ENCODE measurements around the gene OMP. TPM values are rescaled to one million over a fixed set of nuclear protein-coding genes. Genes with fewer than 3 reads are reported as not detected.

The OMP gene
- total RNA-seq, 1 experiment from 2014 or later: not detected

DNA sequence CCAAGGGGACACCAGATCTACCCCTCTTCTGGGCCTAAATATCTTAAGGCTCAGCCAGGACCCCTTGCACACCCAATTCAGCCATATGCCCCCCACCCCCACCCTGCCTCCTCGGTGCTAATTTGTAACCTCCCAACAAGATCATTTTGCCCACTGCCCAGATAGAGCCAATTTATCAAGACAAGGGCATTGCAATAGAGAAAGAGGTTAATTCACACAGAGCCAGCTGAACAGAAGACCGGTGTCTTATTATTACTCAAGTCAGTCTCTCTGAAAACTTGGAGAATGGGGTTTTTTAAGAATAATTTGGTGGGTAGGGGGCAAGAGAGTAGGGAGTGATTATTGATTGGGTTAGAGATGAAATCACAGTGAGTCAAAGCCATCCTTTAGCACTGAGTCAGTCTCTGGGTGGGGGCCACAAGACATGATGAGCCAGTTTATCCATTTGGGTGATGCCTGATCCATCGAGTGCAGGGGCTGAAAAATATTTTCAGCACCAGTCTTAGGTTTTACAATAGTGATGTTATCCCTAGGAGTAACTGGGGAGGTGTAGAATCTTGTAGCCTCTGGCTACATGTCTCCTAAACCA, 45.7 kb upstream of the OMP start:
- peaks cover 34% of the 10 kb centered on the region for H3K9me3 Mint-ChIP-seq
- no peak overlapping the region for H3K27ac Mint-ChIP-seq
- CTCF ChIA-PET: interaction anchor here (0.7 to 8.5 kb wide), 5 partner anchors 8 to 266 kb away, joined by 3 to 51 read pairs (median 4); no protein-coding TSS in a partner anchor
- peaks cover 3% of the 10 kb centered on the region for H3K27me3 Mint-ChIP-seq (ENCODE audit: low read depth)
- H3K4me3 Mint-ChIP-seq: no peak overlapping the region
- ATAC-seq: no peak
- peaks cover 5% of the 10 kb centered on the region; the same call in 1 of the 2 replicates for H3K36me3 Mint-ChIP-seq
- peaks cover 12% of the 10 kb centered on the region; the same call in 1 of the 2 replicates for H3K4me1 Mint-ChIP-seq
- TF ChIP-seq, protein P1, sequence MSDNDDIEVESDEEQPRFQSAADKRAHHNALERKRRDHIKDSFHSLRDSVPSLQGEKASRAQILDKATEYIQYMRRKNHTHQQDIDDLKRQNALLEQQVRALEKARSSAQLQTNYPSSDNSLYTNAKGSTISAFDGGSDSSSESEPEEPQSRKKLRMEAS (CRISPR knock-in tag; IDR thresholded peaks at IDR 0.05): no peak
- TF ChIP-seq RELA (CRISPR knock-in tag; IDR thresholded peaks at IDR 0.05; ENCODE audit: borderline replicate concordance): no peak
- TF ChIP-seq, protein P2, sequence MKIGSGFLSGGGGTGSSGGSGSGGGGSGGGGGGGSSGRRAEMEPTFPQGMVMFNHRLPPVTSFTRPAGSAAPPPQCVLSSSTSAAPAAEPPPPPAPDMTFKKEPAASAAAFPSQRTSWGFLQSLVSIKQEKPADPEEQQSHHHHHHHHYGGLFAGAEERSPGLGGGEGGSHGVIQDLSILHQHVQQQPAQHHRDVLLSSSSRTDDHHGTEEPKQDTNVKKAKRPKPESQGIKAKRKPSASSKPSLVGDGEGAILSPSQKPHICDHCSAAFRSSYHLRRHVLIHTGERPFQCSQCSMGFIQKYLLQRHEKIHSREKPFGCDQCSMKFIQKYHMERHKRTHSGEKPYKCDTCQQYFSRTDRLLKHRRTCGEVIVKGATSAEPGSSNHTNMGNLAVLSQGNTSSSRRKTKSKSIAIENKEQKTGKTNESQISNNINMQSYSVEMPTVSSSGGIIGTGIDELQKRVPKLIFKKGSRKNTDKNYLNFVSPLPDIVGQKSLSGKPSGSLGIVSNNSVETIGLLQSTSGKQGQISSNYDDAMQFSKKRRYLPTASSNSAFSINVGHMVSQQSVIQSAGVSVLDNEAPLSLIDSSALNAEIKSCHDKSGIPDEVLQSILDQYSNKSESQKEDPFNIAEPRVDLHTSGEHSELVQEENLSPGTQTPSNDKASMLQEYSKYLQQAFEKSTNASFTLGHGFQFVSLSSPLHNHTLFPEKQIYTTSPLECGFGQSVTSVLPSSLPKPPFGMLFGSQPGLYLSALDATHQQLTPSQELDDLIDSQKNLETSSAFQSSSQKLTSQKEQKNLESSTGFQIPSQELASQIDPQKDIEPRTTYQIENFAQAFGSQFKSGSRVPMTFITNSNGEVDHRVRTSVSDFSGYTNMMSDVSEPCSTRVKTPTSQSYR (CRISPR knock-in tag; IDR thresholded peaks at IDR 0.05): no peak
- TF ChIP-seq FOXP1 (CRISPR knock-in tag; IDR thresholded peaks at IDR 0.05; ENCODE audit: borderline replicate concordance): no peak
- TF ChIP-seq ZNF263 (CRISPR knock-in tag; IDR thresholded peaks at IDR 0.05; ENCODE audit: low read depth): no peak
- TF ChIP-seq, protein P3, sequence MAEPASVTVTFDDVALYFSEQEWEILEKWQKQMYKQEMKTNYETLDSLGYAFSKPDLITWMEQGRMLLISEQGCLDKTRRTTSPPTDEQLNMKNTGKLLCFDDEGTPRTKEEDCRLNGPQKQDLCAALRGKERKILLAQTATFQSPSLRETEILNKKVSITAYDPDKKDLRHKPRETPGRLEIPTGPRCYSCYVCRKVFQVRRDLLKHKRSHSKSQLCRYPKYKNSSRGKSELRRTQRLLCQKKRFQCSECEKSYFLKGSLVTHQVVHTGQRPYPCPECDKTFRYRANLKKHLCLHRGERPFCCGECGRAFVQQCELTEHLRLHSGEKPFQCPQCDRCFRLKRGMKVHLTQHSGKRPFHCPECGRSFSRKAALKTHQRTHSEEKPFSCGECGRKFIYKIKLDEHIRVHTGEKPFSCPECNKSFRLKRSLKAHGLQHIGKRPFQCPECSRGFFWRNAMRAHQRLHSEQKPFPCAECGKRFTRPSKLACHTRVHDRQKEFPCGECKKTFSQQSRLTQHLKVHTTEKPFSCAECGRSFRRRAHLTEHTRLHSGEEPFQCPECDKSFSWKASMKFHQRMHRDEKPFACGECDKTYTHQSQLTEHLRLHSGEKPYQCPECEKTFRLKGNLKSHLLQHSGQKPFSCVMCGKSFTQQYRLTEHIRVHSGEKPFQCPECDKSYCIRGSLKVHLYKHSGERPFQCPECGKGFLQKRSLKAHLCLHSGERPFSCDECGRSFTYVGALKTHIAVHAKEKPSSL (CRISPR knock-in tag; conservative IDR thresholded peaks at IDR 0.05): no peak
- no peak for TF ChIP-seq MYBL2 (CRISPR knock-in tag; IDR thresholded peaks at IDR 0.05)
- POLR2A ChIA-PET: no interaction called here
- no peak for DNase-seq (ENCODE audit: low spot score)

DNA sequence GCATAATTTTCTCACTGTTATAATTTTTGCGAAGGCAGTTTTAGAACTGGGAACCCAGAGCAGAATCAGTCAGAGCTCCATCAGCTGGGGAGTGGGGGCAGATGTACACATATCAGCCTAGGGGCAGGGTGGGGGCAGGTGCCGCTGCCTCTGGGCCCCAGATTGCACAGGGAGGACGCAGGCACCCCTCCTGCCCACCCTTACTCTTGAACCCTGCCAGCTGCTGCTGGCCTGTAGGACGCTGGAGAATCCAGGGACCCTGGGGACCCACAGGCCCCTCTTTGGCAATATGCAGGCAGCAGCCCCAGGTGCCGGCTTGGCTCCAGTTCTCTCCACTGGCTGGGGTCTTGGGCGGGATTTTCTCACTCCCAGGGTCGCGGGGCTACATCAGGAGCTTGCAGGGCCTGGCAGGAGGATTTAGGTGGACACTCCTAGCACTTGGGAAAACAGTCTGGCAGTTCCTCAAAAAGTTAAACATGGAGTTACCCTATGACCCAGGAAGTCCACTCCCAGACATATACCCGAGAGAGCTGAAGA, 44.6 kb upstream of the OMP start:
- Mint-ChIP-seq H3K27me3 (ENCODE audit: low read depth) (peaks cover 3% of the 10 kb centered on the region), H3K27ac (no peak overlapping the region), H3K9me3 (peaks cover 32% of the 10 kb centered on the region), H3K4me1 (peaks cover 12% of the 10 kb centered on the region; the same call in 1 of the 2 replicates), H3K4me3 (no peak overlapping the region), H3K36me3 (peaks cover 5% of the 10 kb centered on the region; the same call in 1 of the 2 replicates)
- ATAC-seq (no peak), DNase-seq (ENCODE audit: low spot score) (no peak)
- POLR2A ChIA-PET: no interaction called here
- TF ChIP-seq, protein P1 (CRISPR knock-in tag; IDR thresholded peaks at IDR 0.05): no peak
- TF ChIP-seq, protein P3 (CRISPR knock-in tag; conservative IDR thresholded peaks at IDR 0.05): no peak
- TF ChIP-seq IRF1 (CRISPR knock-in tag; IDR thresholded peaks at IDR 0.05) (no peak), ELF4 (CRISPR knock-in tag; IDR thresholded peaks at IDR 0.05; ENCODE audit: low read depth) (no peak), ATF6 (CRISPR knock-in tag; IDR thresholded peaks at IDR 0.05) (no peak), ZNF671 (CRISPR knock-in tag; IDR thresholded peaks at IDR 0.05) (no peak), KAT7 (CRISPR knock-in tag; IDR thresholded peaks at IDR 0.05; ENCODE audit: borderline replicate concordance) (no peak), GRHL2 (CRISPR knock-in tag; IDR thresholded peaks at IDR 0.05; ENCODE audit: insufficient replicate concordance, severe bottlenecking) (no peak)
- CTCF ChIA-PET: interaction anchor here (1.2 to 1.8 kb wide), 4 partner anchors 9 to 32 kb away, joined by 3 to 4 read pairs (median 4); no protein-coding TSS in a partner anchor
